GM21423 (cell line): ENCODE data around the gene MTHFSD.

Source experiments
- ATAC-seq: cut with Tn5 transposase; IDR thresholded peaks from one replicate; pipeline ENCODE4 v1.9.1; 2021; ENCODE audit warnings: mild to moderate bottlenecking, moderate library complexity; ENCODE audit not compliant: unreplicated experiment

Gene MTHFSD

GRCh38 chr16:86570558-86571529 lies 15.8 kb upstream of the MTHFSD start:
- ATAC-seq, result no peak

- ATAC-seq, result no peak
Observed at GRCh38 chr16:86569701-86570447, 14.8 kb upstream of the MTHFSD start.

GRCh38 chr16:86568677-86569623 lies 13.9 kb upstream of the MTHFSD start:
- no peak for ATAC-seq

DNA sequence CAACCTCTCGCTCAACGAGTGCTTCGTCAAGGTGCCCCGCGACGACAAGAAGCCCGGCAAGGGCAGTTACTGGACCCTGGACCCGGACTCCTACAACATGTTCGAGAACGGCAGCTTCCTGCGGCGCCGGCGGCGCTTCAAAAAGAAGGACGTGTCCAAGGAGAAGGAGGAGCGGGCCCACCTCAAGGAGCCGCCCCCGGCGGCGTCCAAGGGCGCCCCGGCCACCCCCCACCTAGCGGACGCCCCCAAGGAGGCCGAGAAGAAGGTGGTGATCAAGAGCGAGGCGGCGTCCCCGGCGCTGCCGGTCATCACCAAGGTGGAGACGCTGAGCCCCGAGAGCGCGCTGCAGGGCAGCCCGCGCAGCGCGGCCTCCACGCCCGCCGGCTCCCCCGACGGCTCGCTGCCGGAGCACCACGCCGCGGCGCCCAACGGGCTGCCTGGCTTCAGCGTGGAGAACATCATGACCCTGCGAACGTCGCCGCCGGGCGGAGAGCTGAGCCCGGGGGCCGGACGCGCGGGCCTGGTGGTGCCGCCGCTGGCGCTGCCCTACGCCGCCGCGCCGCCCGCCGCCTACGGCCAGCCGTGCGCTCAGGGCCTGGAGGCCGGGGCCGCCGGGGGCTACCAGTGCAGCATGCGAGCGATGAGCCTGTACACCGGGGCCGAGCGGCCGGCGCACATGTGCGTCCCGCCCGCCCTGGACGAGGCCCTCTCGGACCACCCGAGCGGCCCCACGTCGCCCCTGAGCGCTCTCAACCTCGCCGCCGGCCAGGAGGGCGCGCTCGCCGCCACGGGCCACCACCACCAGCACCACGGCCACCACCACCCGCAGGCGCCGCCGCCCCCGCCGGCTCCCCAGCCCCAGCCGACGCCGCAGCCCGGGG lies 12.9 kb upstream of the MTHFSD start:
- ATAC-seq, result no peak

DNA sequence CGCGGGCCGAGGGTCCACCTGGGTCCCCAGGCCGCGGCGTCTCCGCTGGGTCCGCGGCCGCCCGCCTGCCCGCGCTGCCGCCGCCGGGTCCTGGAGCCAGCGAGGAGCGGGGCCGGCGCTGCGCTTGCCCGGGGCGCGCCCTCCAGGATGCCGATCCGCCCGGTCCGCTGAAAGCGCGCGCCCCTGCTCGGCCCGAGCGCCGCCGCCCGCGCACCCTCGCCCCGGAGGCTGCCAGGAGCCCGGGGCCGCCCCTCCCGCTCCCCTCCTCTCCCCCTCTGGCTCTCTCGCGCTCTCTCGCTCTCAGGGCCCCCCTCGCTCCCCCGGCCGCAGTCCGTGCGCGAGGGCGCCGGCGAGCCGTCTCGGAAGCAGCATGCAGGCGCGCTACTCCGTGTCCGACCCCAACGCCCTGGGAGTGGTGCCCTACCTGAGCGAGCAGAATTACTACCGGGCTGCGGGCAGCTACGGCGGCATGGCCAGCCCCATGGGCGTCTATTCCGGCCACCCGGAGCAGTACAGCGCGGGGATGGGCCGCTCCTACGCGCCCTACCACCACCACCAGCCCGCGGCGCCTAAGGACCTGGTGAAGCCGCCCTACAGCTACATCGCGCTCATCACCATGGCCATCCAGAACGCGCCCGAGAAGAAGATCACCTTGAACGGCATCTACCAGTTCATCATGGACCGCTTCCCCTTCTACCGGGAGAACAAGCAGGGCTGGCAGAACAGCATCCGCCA lies 12.1 kb upstream of the MTHFSD start:
- no peak for ATAC-seq

DNA sequence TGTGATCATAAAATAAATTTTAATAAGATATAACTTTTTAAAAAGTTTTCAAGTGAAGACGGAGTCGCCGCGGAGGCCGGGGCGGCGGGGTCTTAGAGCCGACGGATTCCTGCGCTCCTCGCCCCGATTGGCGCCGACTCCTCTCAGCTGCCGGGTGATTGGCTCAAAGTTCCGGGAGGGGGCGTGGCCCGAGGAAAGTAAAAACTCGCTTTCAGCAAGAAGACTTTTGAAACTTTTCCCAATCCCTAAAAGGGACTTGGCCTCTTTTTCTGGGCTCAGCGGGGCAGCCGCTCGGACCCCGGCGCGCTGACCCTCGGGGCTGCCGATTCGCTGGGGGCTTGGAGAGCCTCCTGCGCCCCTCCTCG lies 11.5 kb upstream of the MTHFSD start, which contains the start of gene FOXC2:
TSS of gene FOXC2 (plus strand) at position 229 of the 365 bp plus-strand sequence. CDS start 507 bp downstream, outside the sequence.
- ATAC-seq, result no peak

- no peak for ATAC-seq
Observed at GRCh38 chr16:86565644-86566511, 10.8 kb upstream of the MTHFSD start.

DNA sequence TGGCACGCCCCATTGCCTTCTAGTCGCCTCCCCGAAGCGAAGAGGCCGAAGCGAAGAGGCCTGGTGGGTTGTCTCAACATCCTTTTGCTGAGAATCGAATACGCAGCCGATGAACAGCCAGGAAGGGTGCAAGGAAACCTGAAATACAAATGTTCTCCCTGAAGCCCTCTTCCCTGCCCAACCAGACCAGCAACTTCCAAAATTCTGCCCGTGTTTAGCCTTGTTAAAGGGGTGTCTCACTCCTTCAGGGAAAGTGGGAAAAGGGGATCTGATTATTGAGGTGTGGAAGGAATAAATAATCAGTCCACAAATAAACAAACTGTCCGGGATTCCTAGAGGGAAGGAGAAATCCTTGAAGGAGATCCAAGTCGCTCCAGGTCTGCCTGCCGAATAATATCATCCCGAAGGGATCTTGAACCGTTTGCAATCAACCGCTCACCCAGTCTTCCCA lies 10.2 kb upstream of the MTHFSD start:
- ATAC-seq, result no peak

DNA sequence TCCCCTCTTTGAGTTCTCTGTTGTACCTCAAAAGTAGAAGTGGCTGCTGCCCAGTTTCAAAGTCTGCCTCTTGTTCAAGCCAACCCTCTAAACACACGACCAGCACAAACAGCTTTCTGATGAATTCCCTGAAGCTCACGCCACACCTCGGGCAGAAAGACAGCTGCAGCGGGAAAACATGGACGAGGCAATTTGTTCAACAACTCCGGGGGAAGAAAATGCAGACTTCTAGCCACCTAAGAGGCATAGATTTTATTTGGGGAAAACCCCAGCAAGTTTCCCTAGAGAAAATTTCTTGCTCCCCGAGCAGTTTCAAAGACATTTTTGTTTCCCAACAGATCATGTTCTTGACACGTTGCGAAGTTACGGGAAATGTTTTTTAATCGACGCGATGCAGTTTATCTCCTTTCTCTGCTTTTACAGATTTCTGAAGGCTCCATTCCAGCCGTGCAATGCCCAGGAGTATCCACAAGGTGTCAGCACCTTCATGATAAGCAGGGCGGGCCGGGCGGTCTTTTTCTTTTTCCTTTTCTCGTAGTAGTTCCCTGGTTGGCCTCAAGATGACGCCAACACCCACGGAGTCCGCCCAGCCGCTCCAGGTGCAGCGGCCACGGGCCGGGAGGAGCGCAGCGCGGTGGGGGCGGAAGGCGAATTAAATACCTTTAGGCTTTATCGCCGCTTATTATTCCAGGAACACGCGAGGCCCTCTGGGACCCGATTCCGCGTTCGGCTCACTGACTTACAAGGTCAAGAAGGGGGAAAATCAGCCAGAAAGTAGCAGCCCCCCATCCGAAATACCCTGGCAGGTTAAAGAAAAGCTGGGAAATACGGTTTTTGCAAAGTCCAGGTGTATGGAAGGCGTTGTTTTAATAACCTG lies 8.7 kb upstream of the MTHFSD start:
- peak; percentile 86 for ATAC-seq

DNA sequence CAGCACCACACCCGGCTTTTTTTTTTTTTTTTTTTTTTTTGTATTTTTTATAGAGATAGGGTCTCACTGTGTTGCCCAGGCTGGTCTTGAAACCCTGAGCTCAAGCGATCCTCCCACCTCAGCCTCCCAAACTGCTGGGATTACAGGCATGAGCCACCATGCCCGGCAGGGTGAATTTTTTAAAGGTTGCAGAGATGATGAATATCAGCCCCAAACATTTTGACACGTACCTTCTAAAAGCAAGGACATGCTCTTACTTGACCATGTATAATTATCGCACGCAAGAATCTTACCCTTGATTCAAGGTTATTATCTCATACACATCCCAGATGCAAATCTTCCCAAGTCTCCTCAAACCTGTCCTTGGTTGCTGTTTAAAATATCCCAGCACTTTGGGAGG lies 7.3 kb upstream of the MTHFSD start:
- no peak for ATAC-seq

DNA sequence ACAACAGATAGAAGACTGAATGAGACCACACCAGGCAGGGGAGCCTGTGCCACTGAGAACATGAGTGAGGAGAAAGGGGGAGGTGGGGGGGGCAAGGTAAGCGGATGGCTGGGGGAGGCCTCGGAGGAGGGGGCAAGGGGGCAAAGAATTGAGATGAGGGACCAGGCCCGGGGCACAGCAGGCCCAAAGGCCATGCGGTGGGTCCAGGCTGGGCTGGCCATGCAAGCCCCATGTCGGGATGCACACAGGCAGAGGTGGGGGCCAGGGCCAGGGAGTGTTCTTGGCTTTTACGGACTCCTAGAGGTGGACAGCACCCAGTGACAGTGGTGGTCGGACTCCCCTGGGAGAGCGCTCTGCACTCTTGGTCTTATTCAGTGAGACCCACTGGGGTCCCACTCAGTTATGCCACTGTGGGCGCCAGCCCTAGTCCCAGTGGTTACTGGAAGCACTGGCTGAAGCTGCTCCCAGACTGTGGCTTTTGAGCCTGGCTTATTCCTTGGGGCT lies 4.8 kb upstream of the MTHFSD start:
- ATAC-seq, result no peak

- no peak for ATAC-seq
Observed at GRCh38 chr16:86558355-86559193, 3.5 kb upstream of the MTHFSD start.

DNA sequence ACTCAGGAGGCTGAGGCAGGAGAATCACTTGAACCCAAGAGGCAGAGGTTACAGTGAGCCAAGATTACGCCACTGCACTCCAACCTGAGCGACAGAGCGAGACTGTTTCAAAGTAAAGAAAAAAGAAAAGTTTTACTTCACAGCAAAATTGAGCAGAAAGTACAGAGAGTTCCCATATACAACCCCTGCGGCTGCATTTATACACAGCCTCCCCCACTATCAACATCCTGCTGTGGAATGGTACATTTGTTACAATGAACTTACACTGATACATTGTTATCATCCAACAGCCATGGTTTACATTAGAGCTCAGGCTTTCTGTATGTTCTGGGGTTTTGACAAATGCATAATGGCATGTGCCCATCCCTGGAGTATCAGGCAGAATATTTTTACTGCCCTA lies 2.6 kb upstream of the MTHFSD start:
- ATAC-seq, result no peak

DNA sequence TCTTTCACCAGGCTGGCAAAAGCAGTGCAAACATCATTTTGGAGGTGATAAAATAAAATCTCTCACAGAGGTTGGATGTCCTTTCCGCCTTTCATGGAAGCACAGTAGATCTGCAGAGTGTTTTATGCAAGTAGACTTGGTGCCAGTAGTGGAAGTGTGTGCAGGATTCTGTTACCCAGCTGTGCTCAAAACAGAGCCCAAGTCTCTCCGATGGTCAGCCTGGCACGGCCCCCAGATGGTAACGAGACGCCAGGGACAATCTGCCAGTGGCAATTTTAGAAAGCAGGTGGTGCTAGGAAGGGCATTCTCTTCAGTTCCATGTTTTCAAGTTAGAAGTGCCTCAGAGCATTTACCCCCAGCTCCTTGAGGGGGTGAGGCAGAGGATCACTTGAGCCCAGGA lies 1.5 kb upstream of the MTHFSD start:
- no peak for ATAC-seq

DNA sequence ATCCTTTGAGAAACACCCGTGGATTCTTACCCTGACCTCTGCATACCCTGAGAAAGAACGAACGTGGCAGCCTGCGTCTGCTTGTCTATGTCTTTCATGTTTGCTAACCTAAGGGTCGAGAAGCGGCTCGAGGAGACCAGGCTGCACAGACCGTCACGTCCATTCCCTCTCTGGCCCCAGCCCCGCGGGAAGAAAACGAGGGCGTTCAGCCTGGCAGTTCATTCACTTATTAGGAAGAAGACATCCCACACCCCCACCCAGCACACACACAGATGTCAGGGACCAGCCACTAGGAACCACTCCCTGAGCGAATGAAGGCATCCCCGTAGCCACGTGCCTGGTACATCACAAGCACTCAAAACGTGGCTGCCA lies 655 bp upstream of the MTHFSD start:
- no peak for ATAC-seq

- ATAC-seq, result no peak
Observed at GRCh38 chr16:86554599-86554916, 477 bp downstream of the MTHFSD start.
